GM18907 (cell line): ENCODE measurements around the gene FCSK.

Experiments used
- ATAC-seq: cut with Tn5 transposase; IDR thresholded peaks from one replicate; pipeline ENCODE4 v1.9.1; 2021; ENCODE audit warnings: mild to moderate bottlenecking, moderate library complexity; ENCODE audit not compliant: unreplicated experiment

The FCSK gene

DNA sequence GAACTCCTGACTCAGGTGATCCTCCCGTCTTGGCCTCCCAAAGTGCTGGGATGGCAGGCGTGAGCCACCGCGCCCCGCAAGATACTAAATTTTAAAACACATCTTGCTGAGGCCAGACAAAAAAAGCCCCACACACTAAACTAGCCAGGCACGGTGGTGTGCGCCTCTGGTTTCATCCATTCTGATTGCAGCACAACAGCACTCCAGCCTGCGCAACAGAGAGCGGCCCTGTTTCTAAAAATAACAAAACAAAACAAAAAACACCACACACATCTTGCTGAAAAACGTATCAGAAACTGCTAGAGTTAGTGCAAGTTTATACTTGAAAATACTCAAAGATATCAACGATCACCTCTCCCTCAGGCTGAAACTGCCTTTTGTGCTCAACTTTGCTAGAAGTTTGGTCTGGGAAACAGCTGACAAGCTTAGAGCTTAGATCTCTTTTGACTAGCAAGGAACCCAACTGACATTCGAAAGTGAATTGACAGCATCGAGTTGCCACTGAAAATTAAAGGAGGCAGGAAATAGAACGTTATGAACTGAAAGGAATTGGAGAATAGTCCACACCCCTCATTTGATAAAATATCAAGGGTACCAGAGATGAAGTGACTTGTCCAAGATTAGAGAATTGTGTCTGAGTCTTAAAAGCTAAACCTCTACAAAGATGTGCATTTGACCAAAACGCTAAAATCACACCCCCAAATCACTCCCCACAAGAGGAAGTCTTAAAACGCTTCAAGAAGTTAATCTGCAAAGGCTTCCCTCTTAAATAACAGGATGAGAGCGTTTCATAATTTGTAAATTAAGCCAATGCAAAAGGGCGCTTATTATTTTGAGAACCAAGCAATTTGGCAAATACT is 68.1 kb downstream of the FCSK start:
- no peak for ATAC-seq

DNA sequence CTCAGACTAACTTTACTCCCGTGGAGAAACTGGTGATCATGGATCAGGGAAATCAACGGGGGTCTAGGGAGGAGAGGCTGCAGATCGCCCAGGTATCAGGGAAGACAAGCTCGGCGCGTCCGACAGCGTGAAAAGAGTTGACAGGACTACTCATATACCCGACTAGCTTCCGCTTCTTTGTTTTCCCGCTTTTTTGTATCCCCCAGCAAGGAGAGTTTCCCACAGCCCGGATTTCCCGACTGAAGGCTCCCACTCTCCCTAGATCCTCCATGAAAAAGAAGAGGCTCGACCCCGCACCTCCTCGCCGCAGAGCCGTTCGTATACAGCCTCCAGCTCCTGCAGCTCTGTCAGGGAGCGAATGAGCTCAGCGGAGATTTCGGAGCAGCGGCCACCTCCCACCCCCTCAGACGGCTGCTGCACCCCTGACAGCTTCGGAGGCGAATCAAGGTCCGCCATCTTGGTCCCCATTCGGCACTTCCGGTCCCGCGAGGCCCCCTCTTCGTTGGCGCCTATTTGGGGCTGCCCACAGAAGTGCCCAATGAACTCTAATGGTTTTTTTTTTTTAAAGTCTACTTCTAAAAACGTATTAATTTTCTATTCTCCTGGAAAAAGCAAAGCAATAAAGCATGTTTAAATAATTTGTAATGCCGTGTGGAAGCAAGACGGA is 68.8 kb downstream of the FCSK start, which contains the start of gene COG4:
Gene COG4, minus strand, starts transcription at position 479 of the 667 bp plus-strand sequence. Its CDS starts 11 bp downstream, at position 468.
- ATAC-seq, result peak; percentile 64

DNA sequence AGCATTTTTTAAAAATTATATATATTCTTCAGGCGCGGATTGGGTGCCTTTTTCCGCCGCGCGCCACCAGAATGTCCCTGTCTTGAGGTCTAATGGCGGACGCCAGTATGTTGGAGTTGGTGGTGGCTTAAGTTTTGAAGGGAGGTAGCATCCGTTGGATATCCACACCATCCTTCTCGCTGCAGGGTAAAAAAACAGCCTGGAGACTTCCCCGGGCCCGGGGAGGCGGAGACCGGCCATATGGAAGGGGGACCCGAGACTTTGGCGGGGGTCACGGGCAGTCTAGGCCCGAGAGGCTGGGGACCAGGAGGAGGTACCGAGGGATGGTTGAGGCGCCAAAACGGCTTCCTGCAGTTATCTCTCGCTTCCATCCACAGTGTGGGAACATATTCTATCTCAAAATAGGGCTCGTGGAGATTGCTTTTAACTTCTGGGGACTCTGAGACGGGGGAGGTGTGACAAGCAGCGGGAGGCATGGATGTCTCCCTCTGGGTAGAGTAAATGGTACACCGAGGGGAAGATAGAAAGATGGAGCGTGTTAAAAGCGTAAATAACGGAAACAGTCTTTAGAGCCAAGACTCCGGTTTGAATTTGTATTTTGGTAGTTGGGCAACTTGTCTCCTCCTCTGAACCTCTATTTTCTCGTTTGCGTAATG is 69.5 kb downstream of the FCSK start, which contains the start of gene SF3B3:
Gene SF3B3, plus strand, starts transcription at position 74 of the 656 bp plus-strand sequence. CDS start 2,841 bp downstream, outside the sequence.
- ATAC-seq, result peak; percentile 58

DNA sequence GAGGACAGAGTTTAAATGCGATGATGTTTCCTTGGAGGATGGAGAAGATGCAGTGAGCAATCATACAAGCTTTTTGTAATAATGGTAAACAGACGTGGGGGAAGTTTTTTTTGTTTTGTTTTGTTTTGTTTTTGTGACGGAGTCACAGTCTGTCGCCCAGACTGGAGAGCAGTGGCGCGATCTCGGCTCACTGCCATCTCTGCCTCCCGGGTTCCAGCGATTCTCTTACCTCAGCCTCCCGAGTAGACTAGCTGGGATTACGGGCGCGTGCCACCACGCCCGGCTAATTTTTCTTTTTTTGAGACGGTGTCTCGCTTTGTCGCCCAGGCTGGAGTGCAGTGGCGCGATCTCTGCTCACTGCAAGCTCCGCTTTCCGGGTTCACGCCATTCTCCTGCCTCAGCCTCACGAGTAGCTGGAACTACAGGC is 70.0 kb downstream of the FCSK start:
- ATAC-seq, result peak; percentile 5

- ATAC-seq, result no peak
Measured at GRCh38 chr16:70526403-70526802, 72.0 kb downstream of the FCSK start.

GRCh38 chr16:70527315-70527996 is 73.1 kb downstream of the FCSK start:
- ATAC-seq, result no peak

- no peak for ATAC-seq
Measured at GRCh38 chr16:70529051-70529777, 74.8 kb downstream of the FCSK start.
